H9 (cell line): ENCODE data around the gene SET. TPM values are rescaled to one million over a fixed set of nuclear protein-coding genes. Genes with fewer than 3 reads are reported as not detected.
"Not testable (repeated sequence)": the region's sequence is repeated elsewhere in the genome, so short reads cannot be mapped to it uniquely, and the experiment has no call there.

Experiments used
- DNase-seq: peaks from one replicate; pipeline ENCODE4 v3.0.0-alpha.2; 2017
- H2AFZ ChIP-seq: one replicate; pipeline ENCODE4 v1.6.1; 2013; ENCODE audit warnings: mild to moderate bottlenecking, low read length, control low read depth, moderate library complexity
- H2AK5ac ChIP-seq: 2 replicates; pipeline ENCODE4 v1.6.1; 2013; ENCODE audit warnings: low read length, control low read depth, mixed read lengths; ENCODE audit not compliant: insufficient read length
- H2BK120ac ChIP-seq: one replicate; pipeline ENCODE4 v1.6.1; 2013; ENCODE audit warnings: low read depth, mild to moderate bottlenecking, low read length, control low read depth, inconsistent platforms; ENCODE audit not compliant: poor library complexity, severe bottlenecking
- H2BK12ac ChIP-seq: 2 replicates; pipeline ENCODE4 v1.6.1; 2013; ENCODE audit warnings: low read length, control low read depth, mixed read lengths, low read depth; ENCODE audit not compliant: insufficient read length
- H2BK15ac ChIP-seq: 2 replicates; pipeline ENCODE4 v1.6.1; 2013; ENCODE audit warnings: low read depth, low read length, control low read depth
- H2BK20ac ChIP-seq: one replicate; pipeline ENCODE4 v1.6.1; 2013; ENCODE audit warnings: low read depth, mild to moderate bottlenecking, low read length, control low read depth, inconsistent platforms; ENCODE audit not compliant: poor library complexity, severe bottlenecking
- H2BK5ac ChIP-seq: 2 replicates; pipeline ENCODE4 v1.6.1; 2013; ENCODE audit warnings: low read length, control low read depth, mixed read lengths; ENCODE audit not compliant: insufficient read length
- H3K14ac ChIP-seq: 2 replicates; pipeline ENCODE4 v1.6.1; 2013; ENCODE audit warnings: low read length, control low read depth; ENCODE audit not compliant: insufficient read depth
- H3K18ac ChIP-seq: 2 replicates; pipeline ENCODE4 v1.6.1; 2013; ENCODE audit warnings: low read depth, mild to moderate bottlenecking, mixed read lengths, low read length, control low read depth; ENCODE audit not compliant: insufficient read length
- H3K23ac ChIP-seq: 2 replicates; pipeline ENCODE4 v1.6.1; 2013; ENCODE audit warnings: low read length, control low read depth, mixed read lengths, low read depth; ENCODE audit not compliant: insufficient read length
- H3K23me2 ChIP-seq: 2 replicates; pipeline ENCODE4 v1.6.1; 2013; ENCODE audit warnings: low read depth, mild to moderate bottlenecking, mixed read lengths, low read length, control low read depth; ENCODE audit not compliant: insufficient read length, poor library complexity, severe bottlenecking
- H3K27ac ChIP-seq: 2 replicates; pipeline ENCODE4 v1.5.1; 2013; ENCODE audit warnings: low read length, control low read depth, mixed read lengths, low read depth; ENCODE audit not compliant: insufficient read length
- H3K27me3 ChIP-seq: 2 replicates; pipeline ENCODE4 v1.6.1; 2013; ENCODE audit warnings: low read length, control low read depth, inconsistent platforms; ENCODE audit not compliant: insufficient read depth
- H3K4ac ChIP-seq: 2 replicates; pipeline ENCODE4 v1.6.1; 2013; ENCODE audit warnings: low read depth, mild to moderate bottlenecking, control low read depth, inconsistent platforms, low read length, moderate library complexity
- H3K4me1 ChIP-seq: 2 replicates; pipeline ENCODE4 v1.6.1; 2013; ENCODE audit warnings: low read length, control low read depth, inconsistent platforms; ENCODE audit not compliant: insufficient read depth
- H3K4me2 ChIP-seq: 2 replicates; pipeline ENCODE4 v1.6.1; 2013; ENCODE audit warnings: low read length, control low read depth, mixed read lengths; ENCODE audit not compliant: insufficient read length, insufficient read depth
- H3K56ac ChIP-seq: 2 replicates; pipeline ENCODE4 v1.6.1; 2013; ENCODE audit warnings: low read depth, mild to moderate bottlenecking, mixed read lengths, low read length, control low read depth; ENCODE audit not compliant: insufficient read length
- H3K79me1 ChIP-seq: 2 replicates; pipeline ENCODE4 v1.6.1; 2013; ENCODE audit warnings: low read depth, mild to moderate bottlenecking, moderate library complexity, low read length, control low read depth, inconsistent platforms; ENCODE audit not compliant: insufficient read depth, poor library complexity, severe bottlenecking
- H3K79me2 ChIP-seq: 2 replicates; pipeline ENCODE4 v1.6.1; 2013; ENCODE audit warnings: low read length, control low read depth, inconsistent platforms; ENCODE audit not compliant: insufficient read depth
- H3K9ac ChIP-seq: 2 replicates; pipeline ENCODE4 v1.6.1; 2013; ENCODE audit warnings: low read length, control low read depth, mixed read lengths; ENCODE audit not compliant: insufficient read length; ENCODE audit errors: extremely low read depth
- H3K9me3 ChIP-seq: one replicate; pipeline ENCODE4 v1.6.1; 2013; ENCODE audit warnings: low read depth, low read length, inconsistent platforms; ENCODE audit not compliant: control insufficient read depth
- H3T11ph ChIP-seq: one replicate; pipeline ENCODE4 v1.6.1; 2013; ENCODE audit warnings: mild to moderate bottlenecking, low read length, control low read depth, inconsistent platforms
- H4K20me1 ChIP-seq: one replicate; pipeline ENCODE4 v1.6.1; 2013; ENCODE audit not compliant: control insufficient read depth, insufficient read length, insufficient read depth
- H4K5ac ChIP-seq: 2 replicates; pipeline ENCODE4 v1.6.1; 2013; ENCODE audit warnings: low read depth, mild to moderate bottlenecking, mixed read lengths, low read length, control low read depth; ENCODE audit not compliant: insufficient read length
- H4K8ac ChIP-seq: replicated peaks from 2 replicates; pipeline ENCODE4 v1.6.1; 2013; ENCODE audit warnings: low read length, control low read depth, mixed read lengths, low read depth; ENCODE audit not compliant: insufficient read length
- H4K91ac ChIP-seq: 2 replicates; pipeline ENCODE4 v1.6.1; 2013; ENCODE audit warnings: low read depth, mild to moderate bottlenecking, moderate library complexity, mixed read lengths, low read length, control low read depth; ENCODE audit not compliant: insufficient read length
- H3K27ac Mint-ChIP-seq, 3 experiments: 2 replicates in 2 of 3; 3 replicates in 1 of 3; pipeline ENCODE4 v1.8.0; 2020 to 2021; ENCODE audit warnings: mixed read lengths in 3 of 3, mild to moderate bottlenecking in 1 of 3, moderate library complexity in 1 of 3
- H3K27me3 Mint-ChIP-seq: 2 replicates; pipeline ENCODE4 v1.8.0; 2021; ENCODE audit warnings: low read depth, mild to moderate bottlenecking, moderate library complexity, mixed read lengths
- H3K36me3 Mint-ChIP-seq, 3 experiments: 2 replicates in 2 of 3; 3 replicates in 1 of 3; pipeline ENCODE4 v1.8.0; 2020 to 2021; ENCODE audit warnings: low read depth in 3 of 3, mixed read lengths in 3 of 3; ENCODE audit not compliant: insufficient read depth in 1 of 3
- H3K4me1 Mint-ChIP-seq, 2 experiments: 2 replicates each; pipeline ENCODE4 v1.8.0; 2020; ENCODE audit warnings: mixed read lengths in 2 of 2
- H3K4me3 Mint-ChIP-seq, 2 experiments: 2 replicates in 1 of 2; 3 replicates in 1 of 2; pipeline ENCODE4 v1.8.0; 2020 to 2021; ENCODE audit warnings: mild to moderate bottlenecking in 2 of 2, mixed read lengths in 2 of 2, moderate library complexity in 1 of 2
- H3K9me3 Mint-ChIP-seq, 2 experiments: 2 replicates in 1 of 2; 3 replicates in 1 of 2; pipeline ENCODE4 v1.8.0; 2020; ENCODE audit warnings: mild to moderate bottlenecking in 2 of 2, mixed read lengths in 2 of 2, moderate library complexity in 1 of 2
- CTCF ChIP-seq: fragments of 200-600 bp; sonication (generic); conservative IDR thresholded peaks from 3 replicates; pipeline ENCODE4 v1.8.0; 2021; ENCODE audit warnings: antibody characterized with exemption, mild to moderate bottlenecking
- WGBS: extraction: QIAGEN DNeasy Blood & Tissue Kit; methylation state at CpG from one replicate; pipeline ENCODE4 v1.1.7; 2013; ENCODE audit warnings: missing lambda C conversion rate, low lambda C conversion rate, mixed read lengths; ENCODE audit not compliant: insufficient read length; ENCODE audit errors: extremely low coverage; 5-methylcytosine and 5-hydroxymethylcytosine counted together
- total RNA-seq: library from RNA; stranded (reverse); gene quantifications from 2 replicates; pipeline ENCODE4 v1.2.1, GENCODE V29; 2021

The SET gene
- total RNA-seq, 1 experiment from 2014 or later = 1,148 TPM

GRCh38 chr9:128648206-128648605 lies 40.8 kb upstream of the SET start:
- not testable (repeated sequence) for H2AK5ac ChIP-seq, H3K9me3 ChIP-seq, H3K4me2 ChIP-seq, H3K27ac ChIP-seq, H4K5ac ChIP-seq, H3T11ph ChIP-seq, H3K9ac ChIP-seq, H2BK5ac ChIP-seq, H3K56ac ChIP-seq, H3K18ac ChIP-seq, H3K4me3 Mint-ChIP-seq, H2BK20ac ChIP-seq, H4K8ac ChIP-seq, H3K4me1 ChIP-seq, H3K27me3 ChIP-seq, H2BK120ac ChIP-seq, H3K27ac Mint-ChIP-seq, H3K23ac ChIP-seq, H3K27me3 Mint-ChIP-seq, H3K79me2 ChIP-seq, H2BK15ac ChIP-seq, H3K14ac ChIP-seq, H3K9me3 Mint-ChIP-seq, H3K4me1 Mint-ChIP-seq, H2AFZ ChIP-seq, H4K91ac ChIP-seq, H4K20me1 ChIP-seq, H2BK12ac ChIP-seq, H3K4ac ChIP-seq, H3K23me2 ChIP-seq, H3K79me1 ChIP-seq
- WGBS = no CpG with 5 or more reads among the region's 9 CpGs
- H3K36me3 Mint-ChIP-seq = peaks cover 0 to 22% (median 8%) of the 10 kb centered on the region in 3 experiments; a peak in 5 of 7 replicates
- peak; percentile 65 for DNase-seq
- peak; percentile 61 for TF ChIP-seq CTCF
